NT2/D1 (cell line): Measurements from ENCODE around the gene LIPK.

Experiments used
- DNase-seq: peaks from one replicate; pipeline ENCODE4 v3.0.0-alpha.2; 2011; ENCODE audit warnings: low read depth, low spot score
- H3K27me3 ChIP-seq: 2 replicates; pipeline ENCODE4 v1.6.0; 2011; ENCODE audit warnings: mild to moderate bottlenecking; ENCODE audit not compliant: insufficient read length, insufficient read depth
- H3K36me3 ChIP-seq: 2 replicates; pipeline ENCODE4 v1.6.1; 2011; ENCODE audit warnings: mild to moderate bottlenecking, low read length, mixed read lengths; ENCODE audit not compliant: insufficient read depth, insufficient read length
- H3K4me1 ChIP-seq: 2 replicates; pipeline ENCODE4 v1.5.1; 2011; ENCODE audit not compliant: insufficient read depth, insufficient read length
- H3K4me3 ChIP-seq: 2 replicates; pipeline ENCODE4 v1.5.1; 2011; ENCODE audit warnings: low read depth; ENCODE audit not compliant: insufficient read length
- H3K9ac ChIP-seq: 2 replicates; pipeline ENCODE4 v1.6.0; 2011; ENCODE audit warnings: low read depth; ENCODE audit not compliant: insufficient read length
- H3K9me3 ChIP-seq: 2 replicates; pipeline ENCODE4 v1.5.1; 2011; ENCODE audit warnings: mild to moderate bottlenecking, low read length; ENCODE audit not compliant: insufficient read depth
- SUZ12 ChIP-seq: IDR thresholded peaks from 2 replicates; pipeline ENCODE4 v1.6.1; 2011; ENCODE audit not compliant: insufficient read length, insufficient read depth; ENCODE audit errors: extremely low read depth
- YY1 ChIP-seq: IDR thresholded peaks from 2 replicates; pipeline ENCODE4 v1.6.1; 2011; ENCODE audit not compliant: insufficient read length, insufficient read depth
- ZNF274 ChIP-seq: IDR thresholded peaks from 2 replicates; pipeline ENCODE4 v1.6.1; 2011; ENCODE audit warnings: mild to moderate bottlenecking, low read depth, low read length

LIPK gene

DNA sequence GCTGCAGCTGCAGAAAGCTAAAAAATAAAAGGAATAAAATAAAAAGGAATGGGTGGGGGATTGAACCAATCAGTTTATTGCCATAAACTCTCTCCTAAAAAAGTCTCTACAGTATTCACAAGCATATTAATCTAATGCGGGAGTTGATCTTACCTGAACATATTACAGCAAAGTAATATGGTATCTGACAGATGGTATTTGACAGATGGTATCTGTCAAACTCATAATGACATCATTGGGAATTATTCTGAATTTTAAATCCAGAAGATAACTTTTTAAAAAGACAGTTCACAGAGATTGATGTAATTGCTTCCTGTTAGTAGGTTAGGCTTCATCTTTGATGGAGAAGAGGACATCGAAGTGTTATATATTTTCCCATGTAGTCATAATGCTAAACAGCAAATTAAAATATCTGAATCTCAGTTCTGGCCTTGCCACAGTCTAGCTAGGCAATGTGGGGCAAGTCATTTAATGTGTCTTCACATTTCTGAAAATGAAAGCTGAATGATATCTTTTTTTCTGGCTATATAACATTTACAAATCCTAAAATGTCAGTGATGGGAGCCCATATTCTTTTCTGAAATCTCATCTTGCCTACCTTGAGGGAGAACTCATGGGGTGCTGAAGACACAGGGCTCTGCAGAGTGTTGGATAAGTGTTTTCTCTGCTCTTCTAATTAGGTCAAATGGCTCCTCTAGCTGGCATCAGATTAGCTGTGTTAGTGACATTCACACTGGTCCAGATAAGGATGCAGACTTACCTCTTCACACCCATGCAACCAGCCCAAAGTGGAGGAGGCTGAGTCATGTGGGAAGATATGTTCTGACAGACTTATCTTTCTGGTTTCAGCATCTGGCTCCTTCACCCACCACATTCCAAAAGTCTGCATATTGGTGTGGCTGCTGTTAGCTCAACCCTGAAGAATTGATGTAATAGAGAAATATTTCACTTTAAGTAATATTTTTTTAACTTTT, 94.4 kb downstream of the LIPK start:
- Histone ChIP-seq H3K27me3 (no peaks in the 10 kb centered on the region), H3K4me3 (no peak overlapping the region), H3K36me3 (no peaks in the 10 kb centered on the region), H3K9me3 (no peaks in the 10 kb centered on the region), H3K9ac (no peak overlapping the region), H3K4me1 (peaks cover 2% of the 10 kb centered on the region)
- TF ChIP-seq YY1 (no peak), SUZ12 (no peak), ZNF274 (no peak)
- DNase-seq, result no peak
